OCI-LY1 (cell line): ENCODE data around the gene KCNE2.

Source experiments
- CTCF ChIP-seq: fragments of 200-600 bp; sonication (generic), shearing (Covaris generic); IDR thresholded peaks from 2 replicates; pipeline ENCODE4 v1.5.1; 2017; ENCODE audit warnings: mild to moderate bottlenecking, antibody characterized with exemption, low read length, moderate library complexity, mixed read lengths
- EZH2 ChIP-seq: fragments of 200-600 bp; sonication (generic), shearing (Covaris generic); IDR thresholded peaks from 2 replicates; pipeline ENCODE4 v1.8.0; 2017; ENCODE audit warnings: borderline replicate concordance, mixed run types, mild to moderate bottlenecking, antibody characterized with exemption, low read length, moderate library complexity, mixed read lengths

- TF ChIP-seq CTCF, result no peak
- TF ChIP-seq EZH2, result no peak
These were observed 25.6 kb upstream of the KCNE2 start for GRCh38 chr21:34338226-34338625.
